OCI-M2 (cell line): Measurements from ENCODE around the gene ZNF83.
"Not testable (repeated sequence)": the region's sequence is repeated elsewhere in the genome, so short reads cannot be mapped to it uniquely, and the experiment has no call there.

Experiments
- DNase-seq: peaks from one replicate; lab custom pipeline; 2025; ENCODE audit not compliant: unreplicated experiment; lab: John Stamatoyannopoulos, UW

ZNF83 gene

GRCh38 chr19:52640916-52641315, 2.8 kb upstream of the ZNF83 start:
- no peak for DNase-seq

- DNase-seq: no peak
Measured at GRCh38 chr19:52639996-52640395, 1.8 kb upstream of the ZNF83 start.

- DNase-seq: no peak
Measured at GRCh38 chr19:52638601-52639000, 446 bp upstream of the ZNF83 start.

DNA sequence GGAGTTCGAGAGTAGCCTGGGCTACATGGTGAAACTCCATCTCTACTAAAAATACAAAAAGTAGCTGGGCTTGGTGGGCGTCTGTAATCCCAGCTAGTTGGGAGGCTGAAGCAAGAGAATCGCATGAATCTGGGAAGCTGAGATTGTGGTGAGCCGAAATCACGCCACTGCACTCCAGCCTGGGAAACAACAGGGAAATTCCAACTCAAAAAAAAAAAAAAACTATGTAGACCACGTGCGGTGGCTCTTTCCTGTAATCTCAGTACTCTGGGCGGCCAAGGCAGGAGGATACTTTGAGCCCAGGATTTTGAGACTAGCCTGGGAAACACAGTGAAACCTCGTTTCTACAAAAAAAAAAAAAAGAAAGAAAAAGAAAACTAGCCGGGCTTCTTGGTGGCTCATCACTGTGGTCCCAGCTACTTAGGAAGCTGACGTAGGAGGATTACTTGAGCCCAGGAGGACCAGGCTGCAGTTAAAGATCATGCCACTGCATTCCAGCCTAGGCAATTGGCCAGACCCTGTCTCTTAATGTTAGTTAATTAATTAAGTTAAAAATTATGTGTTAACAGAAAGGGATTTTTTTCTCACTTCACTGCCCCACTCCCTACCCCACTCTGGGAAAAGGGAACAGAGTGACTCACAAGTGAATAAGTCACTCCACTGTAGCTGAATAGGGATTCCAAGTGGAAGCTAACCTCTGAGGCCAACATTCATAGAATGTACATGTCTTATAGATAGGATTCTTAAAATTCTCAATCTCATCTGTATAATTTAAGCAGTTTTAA, 2.2 kb downstream of the ZNF83 start:
- DNase-seq: no peak

DNA sequence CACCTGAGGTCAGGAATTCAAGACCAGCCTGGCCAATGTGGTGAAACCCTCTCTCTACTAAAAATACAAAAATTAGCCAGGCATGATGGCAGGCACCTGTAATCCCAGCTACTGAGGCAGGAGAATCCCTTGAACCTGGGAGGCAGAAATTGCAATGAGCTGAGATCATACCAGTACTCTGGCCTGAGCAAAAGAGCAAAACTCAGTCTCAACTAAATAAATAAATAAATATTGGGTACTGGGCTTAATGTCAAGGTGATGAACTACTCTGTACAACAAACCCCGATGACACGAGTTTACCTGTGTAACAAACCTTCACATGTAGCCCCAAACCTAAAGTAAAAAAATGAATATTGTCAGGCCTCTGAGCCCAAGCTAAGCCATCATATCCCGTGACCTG, 10.7 kb downstream of the ZNF83 start:
- not testable (repeated sequence) for DNase-seq

- no peak for DNase-seq
Measured at GRCh38 chr19:52626915-52627314, 11.2 kb downstream of the ZNF83 start.

- no peak for DNase-seq
Measured at GRCh38 chr19:52622261-52622660, 15.9 kb downstream of the ZNF83 start.

DNA sequence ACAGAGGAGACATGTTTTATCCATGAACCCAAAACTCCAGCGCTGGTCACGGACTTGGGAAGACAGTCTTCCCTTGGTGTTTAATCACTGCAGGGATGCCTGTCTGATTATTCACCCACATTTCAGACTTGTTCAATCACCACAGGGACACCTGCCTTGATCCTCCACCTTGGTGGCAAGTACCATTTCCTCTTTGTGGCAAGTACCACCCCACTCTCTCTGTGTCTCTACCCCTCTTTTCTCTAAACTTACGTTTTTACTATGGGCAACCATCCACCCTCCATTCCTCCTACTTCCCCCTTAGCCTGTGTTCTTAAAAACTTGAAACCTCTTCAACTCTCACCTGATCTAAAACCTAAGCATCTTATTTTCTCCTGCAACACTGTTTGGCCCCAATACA, 16.8 kb downstream of the ZNF83 start:
- no peak for DNase-seq

DNA sequence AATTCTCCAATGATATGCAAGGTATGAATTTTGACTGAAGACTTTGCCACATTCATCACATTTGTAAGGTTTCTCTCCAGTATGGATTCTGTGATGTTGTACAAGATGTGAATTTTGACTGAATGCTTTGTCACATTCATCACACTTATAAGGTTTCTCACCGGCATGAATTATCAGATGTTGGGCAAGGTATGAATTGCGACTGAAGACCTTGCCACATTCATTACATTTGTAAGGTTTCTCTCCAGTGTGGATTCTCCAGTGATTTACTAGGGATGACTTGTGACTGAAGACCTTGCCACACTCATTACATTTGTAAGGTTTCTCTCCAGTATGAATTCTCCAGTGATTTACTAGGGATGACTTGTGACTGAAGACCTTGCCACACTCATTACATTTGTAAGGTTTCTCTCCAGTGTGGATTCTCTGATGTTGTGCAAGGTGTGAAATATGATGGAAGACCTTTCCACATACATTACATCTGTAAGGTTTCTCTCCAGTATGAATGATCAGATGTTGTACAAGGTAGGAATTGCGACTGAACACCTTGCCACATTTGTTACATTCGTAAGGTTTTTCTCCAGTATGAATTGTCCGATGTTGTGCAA, 24.8 kb downstream of the ZNF83 start:
- no peak for DNase-seq

DNA sequence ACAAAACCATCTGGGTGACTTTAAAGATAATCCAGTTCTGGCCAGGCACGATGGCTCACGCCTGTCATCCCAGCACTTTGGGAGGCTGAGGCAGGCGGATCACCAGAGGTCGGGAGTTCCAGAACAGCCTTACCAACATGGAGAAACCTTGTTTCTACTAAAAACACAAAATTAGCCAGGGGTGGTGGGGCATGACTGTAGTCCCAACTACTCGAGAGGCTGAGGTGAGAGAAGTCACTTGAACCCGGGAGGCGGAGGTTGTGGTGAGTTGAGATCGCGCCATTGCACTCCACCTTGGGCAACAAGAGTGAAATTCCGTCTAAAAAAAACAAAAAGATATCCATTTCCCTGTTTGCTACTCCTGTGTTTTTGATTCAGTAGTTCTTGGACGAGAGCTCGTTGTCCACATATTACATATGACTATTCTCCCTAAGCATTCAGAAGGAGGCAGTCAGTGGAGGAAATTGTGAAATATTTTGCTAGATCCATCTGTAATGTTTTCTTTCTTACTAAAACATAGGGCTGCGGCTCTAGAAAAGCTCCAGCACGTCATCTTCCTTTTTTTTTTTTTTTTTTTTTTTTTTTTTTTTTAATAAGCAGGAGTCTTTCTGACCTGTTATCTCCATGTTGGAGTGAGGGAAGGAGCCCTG, 34.5 kb downstream of the ZNF83 start:
- no peak for DNase-seq

DNA sequence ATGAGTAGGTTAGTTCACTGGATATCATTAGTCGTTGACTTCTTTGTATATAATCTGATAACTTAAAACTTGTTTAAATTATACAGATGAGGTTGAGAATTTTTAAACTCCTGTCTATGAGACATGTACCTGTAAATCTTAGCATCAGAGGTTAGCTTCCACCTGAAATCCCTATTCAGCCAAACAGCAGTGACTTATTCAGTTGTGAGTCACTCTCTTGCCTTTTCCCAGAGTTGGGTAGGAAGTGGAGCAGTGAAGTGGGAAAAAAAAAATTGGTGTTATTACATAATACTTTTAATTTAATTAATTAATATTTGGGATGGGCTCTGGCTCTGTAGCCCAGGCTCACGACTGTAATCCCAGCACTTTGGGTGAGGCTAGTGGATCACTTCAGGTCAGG, 35.2 kb downstream of the ZNF83 start:
- no peak for DNase-seq

- DNase-seq: not testable (repeated sequence)
Measured at GRCh38 chr19:52601974-52602366, 36.2 kb downstream of the ZNF83 start.

DNA sequence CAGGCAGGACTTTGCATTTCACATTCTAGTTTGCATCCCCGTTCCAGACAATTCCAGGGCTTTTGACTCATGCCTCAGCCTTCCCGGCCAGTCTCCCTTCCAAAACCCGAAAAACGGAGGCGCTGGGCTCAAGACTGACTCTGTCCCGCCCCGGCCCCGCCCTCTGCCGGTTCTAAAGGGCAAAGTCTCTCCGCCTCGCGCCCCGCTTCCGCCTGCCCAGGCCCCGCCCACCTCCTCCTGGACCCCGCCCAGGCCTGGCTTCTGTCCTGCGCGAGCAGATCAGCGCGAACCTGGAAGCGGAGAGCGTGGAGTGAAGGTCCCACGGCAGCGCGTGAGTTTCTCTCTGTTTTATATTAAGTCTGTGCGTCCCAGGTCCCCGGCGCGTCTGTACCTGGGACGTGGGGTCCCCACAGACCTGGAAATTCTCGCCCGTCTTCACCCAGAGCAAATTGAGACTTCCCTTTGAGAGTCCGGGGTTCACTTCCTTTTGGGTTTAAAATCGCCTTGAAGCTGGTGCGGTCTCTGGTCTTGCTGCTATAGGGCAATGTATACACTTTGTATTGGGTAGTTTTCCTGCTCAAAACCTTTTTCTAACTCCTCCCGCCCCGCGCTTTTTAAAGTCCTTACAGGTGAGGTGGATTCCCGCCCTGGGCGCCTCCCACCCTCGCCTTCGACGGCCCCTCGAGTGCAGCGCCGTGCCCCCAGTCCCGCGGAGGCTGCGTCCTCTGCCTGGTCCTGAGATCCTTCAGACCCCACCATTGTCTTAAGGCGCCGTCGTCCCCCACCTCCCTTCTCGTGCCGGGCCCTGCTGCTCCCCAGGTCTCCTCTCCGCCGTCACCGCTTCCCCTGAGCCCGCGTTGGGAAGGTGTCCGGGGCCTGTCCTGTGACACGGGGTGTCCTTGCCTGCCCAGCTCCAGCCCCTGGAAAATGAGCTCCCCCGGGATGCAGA, 36.9 kb downstream of the ZNF83 start:
- peak; percentile 51 for DNase-seq

- no peak for DNase-seq
Measured at GRCh38 chr19:52600639-52601024, 37.5 kb downstream of the ZNF83 start.

GRCh38 chr19:52599241-52599640, 38.9 kb downstream of the ZNF83 start:
- DNase-seq: no peak

- not testable (repeated sequence) for DNase-seq
Measured at GRCh38 chr19:52593441-52593840, 44.7 kb downstream of the ZNF83 start.

DNA sequence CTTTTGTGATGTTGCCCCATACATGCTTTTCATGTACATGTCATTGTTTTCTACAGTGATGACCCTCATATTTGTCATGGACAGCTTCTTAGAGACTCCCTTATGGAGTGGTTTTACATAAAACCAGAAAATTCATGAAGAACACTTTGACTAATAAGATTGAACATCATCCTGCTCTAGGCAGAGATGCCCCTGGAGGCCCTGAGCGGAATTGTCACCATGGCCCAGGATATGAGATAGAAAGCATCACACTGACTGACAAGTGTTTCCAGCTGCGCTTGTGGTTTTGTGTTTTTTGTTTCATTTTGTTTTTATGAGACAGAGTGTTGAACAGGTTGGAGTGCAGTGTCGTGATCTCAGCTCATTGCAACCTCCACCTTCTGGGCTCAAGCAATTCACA, 45.9 kb downstream of the ZNF83 start:
- DNase-seq: no peak

- DNase-seq: no peak
Measured at GRCh38 chr19:52590728-52591127, 47.4 kb downstream of the ZNF83 start.

DNA sequence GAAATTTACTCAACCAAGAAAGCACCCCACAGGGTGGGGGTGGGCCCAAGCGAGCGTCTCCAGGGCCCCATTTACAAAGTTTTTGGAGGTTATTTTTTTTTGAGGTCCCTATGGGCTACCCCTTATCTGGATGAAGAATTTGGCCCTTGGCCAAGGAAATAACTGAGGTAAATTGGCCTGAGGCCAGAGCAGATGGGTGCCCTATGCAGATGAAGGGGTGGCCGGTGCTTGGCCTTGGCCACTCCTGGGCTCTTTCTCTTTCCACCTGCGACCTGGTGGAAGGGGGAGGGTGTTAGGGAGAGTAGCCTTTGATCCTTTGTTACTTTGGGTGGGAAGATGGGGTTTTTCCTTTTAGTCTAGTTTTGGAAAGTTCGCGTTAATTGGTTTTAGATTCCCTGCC, 52.6 kb downstream of the ZNF83 start:
- DNase-seq: no peak

- DNase-seq: no peak
Measured at GRCh38 chr19:52584736-52585440, 53.3 kb downstream of the ZNF83 start.
